Brain microvascular endothelial cell (primary cell): Measurements from ENCODE around the gene TNK2.
"Not testable (repeated sequence)": the region's sequence is repeated elsewhere in the genome, so short reads cannot be mapped to it uniquely, and the experiment has no call there.

Experiments
- DNase-seq: peaks from one replicate; pipeline ENCODE4 v3.0.0-alpha.2; 2020
- H3K27ac ChIP-seq: fragments of 250-450 bp; sonication (Bioruptor Pico); 2 replicates; pipeline ENCODE4 v1.5.1; 2020; ENCODE audit warnings: mild to moderate bottlenecking, moderate library complexity
- H3K27me3 ChIP-seq: fragments of 250-450 bp; sonication (Bioruptor Pico); replicated peaks from 2 replicates; pipeline ENCODE4 v1.5.1; 2020; ENCODE audit warnings: mild to moderate bottlenecking
- H3K36me3 ChIP-seq: fragments of 250-450 bp; sonication (Bioruptor Pico); replicated peaks from 2 replicates; pipeline ENCODE4 v1.5.1; 2020; ENCODE audit warnings: mild to moderate bottlenecking
- H3K4me3 ChIP-seq: 2 replicates; pipeline ENCODE4 v1.5.1; 2011; ENCODE audit warnings: low read depth, mild to moderate bottlenecking, control low read depth, low read length, moderate library complexity
- CTCF ChIP-seq: IDR thresholded peaks from 2 replicates; pipeline ENCODE4 v1.5.1; 2011; ENCODE audit warnings: low read depth, mild to moderate bottlenecking, moderate library complexity, low read length, control low read depth, inconsistent platforms; ENCODE audit errors: missing control alignments
- in situ Hi-C: cut with HindIII; loops from 2 replicates; pipeline ENCODE4 v1.10.0; 2017; ENCODE audit warnings: low sequenced_read_pairs, low pct_ligation_motif_present

TNK2 gene

GRCh38 chr3:195866686-195867511 is 41.5 kb downstream of the TNK2 start:
- Histone ChIP-seq H3K36me3 (peaks cover 6% of the 10 kb centered on the region), H3K27ac (no peak overlapping the region), H3K4me3 (no peak overlapping the region), H3K27me3 (no peaks in the 10 kb centered on the region)
- no peak for DNase-seq
- TF ChIP-seq CTCF: no peak
- in situ Hi-C loops: no loop called here

GRCh38 chr3:195865752-195866151 is 42.6 kb downstream of the TNK2 start:
- DNase-seq: no peak
- in situ Hi-C loops: no loop called here
- Histone ChIP-seq H3K27me3 (no peaks in the 10 kb centered on the region), H3K36me3 (peaks cover 6% of the 10 kb centered on the region), H3K4me3 (no peak overlapping the region), H3K27ac (no peak overlapping the region)
- TF ChIP-seq CTCF: no peak

GRCh38 chr3:195863121-195864061 is 45.0 kb downstream of the TNK2 start:
- Histone ChIP-seq H3K36me3 (peaks cover 6% of the 10 kb centered on the region), H3K27ac (no peak overlapping the region), H3K4me3 (no peak overlapping the region)

GRCh38 chr3:195862318-195862717 is 46.0 kb downstream of the TNK2 start:
- H3K4me3 ChIP-seq, in situ Hi-C loops, H3K36me3 ChIP-seq, H3K27ac ChIP-seq, H3K27me3 ChIP-seq, DNase-seq: not testable (repeated sequence)

More at GRCh38 chr3:195863121-195864061, 45.0 kb downstream of the TNK2 start:
- peak; percentile 82 for DNase-seq
- in situ Hi-C loops: no loop called here
- TF ChIP-seq CTCF: peak; percentile 98
- H3K27me3 ChIP-seq: no peaks in the 10 kb centered on the region

GRCh38 chr3:195860456-195860855 is 47.9 kb downstream of the TNK2 start:
- no peaks in the 10 kb centered on the region for H3K36me3 ChIP-seq
- H3K4me3 ChIP-seq: no peak overlapping the region
- DNase-seq: no peak
- in situ Hi-C loops: no loop called here
- H3K27me3 ChIP-seq: no peaks in the 10 kb centered on the region
- no peak for TF ChIP-seq CTCF
- no peak overlapping the region for H3K27ac ChIP-seq

GRCh38 chr3:195859846-195860411 is 48.4 kb downstream of the TNK2 start:
- in situ Hi-C loops: no loop called here
- TF ChIP-seq CTCF: no peak
- Histone ChIP-seq H3K27ac (no peak overlapping the region), H3K36me3 (no peaks in the 10 kb centered on the region), H3K4me3 (no peak overlapping the region), H3K27me3 (no peaks in the 10 kb centered on the region)
- no peak for DNase-seq
